22Rv1 (cell line): ENCODE data around the gene PDZRN3.

Source experiments
- CTCF ChIP-seq: fragments of 450-650 bp; IDR thresholded peaks from 2 replicates; pipeline ENCODE4 v1.5.1; 2017; ENCODE audit warnings: mild to moderate bottlenecking
- ZFX ChIP-seq: fragments of 450-650 bp; IDR thresholded peaks from 2 replicates; pipeline ENCODE4 v1.6.1; 2017; ENCODE audit warnings: antibody characterized with exemption, borderline replicate concordance

GRCh38 chr3:73407577-73407976 is 217.2 kb downstream of the PDZRN3 start:
- TF ChIP-seq CTCF (no peak), ZFX (no peak)
